ENCODE measurements around the gene RETREG1.

GRCh38 chr5:16596581-16596940 lies 20.2 kb downstream of the RETREG1 start:
- no peak for TF ChIP-seq CTCF (conservative IDR thresholded peaks at IDR 0.05; ENCODE audit: low read length)
- no peak for TF ChIP-seq EZH2phosphoT487 (IDR thresholded peaks at IDR 0.05; ENCODE audit: borderline replicate concordance)
